AG04450 (cell line): ENCODE results near the gene CD80. TPM values are rescaled to one million over a fixed set of nuclear protein-coding genes. Genes with fewer than 3 reads are reported as not detected.

Source experiments
- CTCF ChIA-PET: fragments of 300-600, 350-600 bp; formaldehyde crosslinking; extraction: SDS; loops from one replicate; lab custom pipeline; 2022; ENCODE audit warnings: antibody characterized with exemption, inconsistent platforms; lab: Charles Lee
- POLR2A ChIA-PET: fragments of 350-600 bp; formaldehyde crosslinking; extraction: SDS; loops from one replicate; lab custom pipeline; 2021; ENCODE audit warnings: antibody characterized with exemption, inconsistent platforms; lab: Yijun Ruan, JAX
- DNase-seq: peaks from one replicate; pipeline ENCODE4 v3.0.0-alpha.2; 2011; ENCODE audit warnings: low read depth, low spot score
- H3K27ac ChIP-seq: one replicate; pipeline ENCODE4 v1.5.1; 2012; ENCODE audit warnings: low read depth, low read length, control low read depth
- H3K27me3 ChIP-seq: one replicate; pipeline ENCODE4 v1.6.0; 2012; ENCODE audit warnings: low read length; ENCODE audit not compliant: control insufficient read depth, insufficient read depth
- H3K4me3 ChIP-seq: 2 replicates; pipeline ENCODE4 v1.5.1; 2011; ENCODE audit warnings: mild to moderate bottlenecking, low read depth, low read length, control low read depth
- H3K9me3 ChIP-seq: 2 replicates; pipeline ENCODE4 v1.5.1; 2012; ENCODE audit warnings: low read length; ENCODE audit not compliant: control insufficient read depth, insufficient read depth
- CTCF ChIP-seq: IDR thresholded peaks from 2 replicates; pipeline ENCODE4 v1.5.1; 2011; ENCODE audit warnings: low read depth, low read length, control low read depth, inconsistent platforms
- polyA plus RNA-seq: library from polyadenylated mRNA; depleted of rRNA; stranded (reverse); fragments of >200 nt; gene quantifications from 2 replicates; pipeline ENCODE4 v1.2.3, GENCODE V29; 2011

CD80 gene
- polyA plus RNA-seq, 1 experiment, result not detected

- no peak for TF ChIP-seq CTCF
- H3K4me3 ChIP-seq, result no peak overlapping the region
- no peaks in the 10 kb centered on the region for H3K9me3 ChIP-seq
- H3K27me3 ChIP-seq, result no peaks in the 10 kb centered on the region
- no peak for DNase-seq
- ChIA-PET POLR2A (interaction anchor here (0.6 kb wide), 1 partner anchor 29 kb away, joined by 3 read pairs; no protein-coding TSS in a partner anchor), CTCF (no interaction called here)
- no peak overlapping the region for H3K27ac ChIP-seq
These were observed 41.4 kb downstream of the CD80 start for GRCh38 chr3:119518026-119518425.

GRCh38 chr3:119517112-119517511 is 42.3 kb downstream of the CD80 start:
- no peak for DNase-seq
- no peak for TF ChIP-seq CTCF
- ChIA-PET POLR2A (no interaction called here), CTCF (interaction anchor here (0.9 kb wide), 1 partner anchor 164 kb away, joined by 4 read pairs; no protein-coding TSS in a partner anchor)
- Histone ChIP-seq H3K27me3 (no peaks in the 10 kb centered on the region), H3K4me3 (no peak overlapping the region), H3K9me3 (no peaks in the 10 kb centered on the region), H3K27ac (no peak overlapping the region)

- H3K9me3 ChIP-seq, result no peaks in the 10 kb centered on the region
- TF ChIP-seq CTCF, result no peak
- POLR2A ChIA-PET, result no interaction called here
- no peaks in the 10 kb centered on the region for H3K27me3 ChIP-seq
- H3K4me3 ChIP-seq, result no peak overlapping the region
- DNase-seq, result no peak
- no peak overlapping the region for H3K27ac ChIP-seq
- CTCF ChIA-PET, result no interaction called here
These were observed 44.8 kb downstream of the CD80 start for GRCh38 chr3:119514637-119515036.

- CTCF ChIA-PET, result no interaction called here
- TF ChIP-seq CTCF, result no peak
- Histone ChIP-seq H3K27me3 (no peaks in the 10 kb centered on the region), H3K9me3 (no peaks in the 10 kb centered on the region), H3K27ac (no peak overlapping the region), H3K4me3 (no peak overlapping the region)
- POLR2A ChIA-PET, result no interaction called here
- DNase-seq, result no peak
These were observed 48.7 kb downstream of the CD80 start for GRCh38 chr3:119510690-119511089.

GRCh38 chr3:119508172-119508845 is 51.1 kb downstream of the CD80 start:
- no peak overlapping the region for H3K4me3 ChIP-seq
- H3K27me3 ChIP-seq, result no peaks in the 10 kb centered on the region
- ChIA-PET CTCF (no interaction called here), POLR2A (interaction anchor here (0.6 kb wide), 1 partner anchor 33 kb away, joined by 3 read pairs; no protein-coding TSS in a partner anchor)
- TF ChIP-seq CTCF, result no peak
- H3K27ac ChIP-seq, result no peak overlapping the region
- H3K9me3 ChIP-seq, result no peaks in the 10 kb centered on the region
- no peak for DNase-seq
